Measurements from ENCODE around the gene EXD3.
"Not testable (repeated sequence)": the region's sequence is repeated elsewhere in the genome, so short reads cannot be mapped to it uniquely, and the experiment has no call there.

Gene EXD3

DNA sequence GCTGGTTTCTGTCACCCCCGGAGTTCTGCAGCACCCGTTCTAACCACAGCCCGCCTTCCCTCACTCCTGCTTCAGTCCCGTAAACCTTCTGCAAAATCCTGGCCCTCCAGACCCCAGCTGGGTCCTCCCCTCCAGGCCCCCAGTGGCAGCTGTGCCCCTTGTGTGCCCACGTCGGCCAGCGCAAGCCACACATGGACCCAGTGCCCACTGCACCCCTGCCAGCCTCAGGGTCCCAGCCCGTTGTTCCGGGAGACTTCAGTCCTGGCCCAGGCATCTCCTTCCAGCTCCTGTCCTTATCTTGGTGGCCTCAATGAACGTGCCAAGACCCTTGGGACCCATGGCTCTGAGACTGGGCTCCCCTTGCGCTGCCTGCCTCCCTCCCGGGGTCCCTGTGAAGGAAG lies 43.2 kb downstream of the EXD3 start:
- no peak for DNase-seq (ENCODE audit: low spot score)

DNA sequence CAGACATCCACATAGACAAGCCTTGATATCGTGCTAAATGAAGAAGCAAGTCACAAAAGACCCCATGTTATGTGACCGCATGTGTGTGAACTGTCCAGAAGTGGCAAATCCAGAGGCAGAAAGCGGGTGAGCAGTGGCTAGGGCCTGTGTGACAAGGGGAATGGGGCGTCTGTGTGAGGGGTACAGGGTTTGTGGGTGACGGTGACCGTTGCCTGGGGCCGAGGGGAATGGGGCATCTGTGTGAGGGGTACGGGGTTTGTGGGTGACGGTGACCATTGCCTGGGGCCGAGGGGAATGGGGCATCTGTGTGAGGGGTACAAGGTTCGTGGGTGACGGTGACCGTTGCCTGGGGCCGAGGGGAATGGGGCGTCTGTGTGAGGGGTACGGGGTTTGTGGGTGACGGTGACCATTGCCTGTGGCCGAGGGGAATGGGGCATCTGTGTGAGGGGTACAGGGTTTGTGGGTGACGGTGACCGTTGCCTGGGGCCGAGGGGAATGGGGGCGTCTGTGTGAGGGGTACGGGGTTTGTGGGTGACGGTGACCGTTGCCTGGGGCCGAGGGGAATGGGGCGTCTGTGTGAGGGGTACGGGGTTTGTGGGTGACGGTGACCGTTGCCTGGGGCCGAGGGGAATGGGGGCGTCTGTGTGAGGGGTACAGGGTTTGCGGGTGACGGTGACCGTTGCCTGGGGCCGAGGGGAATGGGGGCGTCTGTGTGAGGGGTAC lies 44.1 kb downstream of the EXD3 start:
- not testable (repeated sequence) for DNase-seq (ENCODE audit: low spot score)

DNA sequence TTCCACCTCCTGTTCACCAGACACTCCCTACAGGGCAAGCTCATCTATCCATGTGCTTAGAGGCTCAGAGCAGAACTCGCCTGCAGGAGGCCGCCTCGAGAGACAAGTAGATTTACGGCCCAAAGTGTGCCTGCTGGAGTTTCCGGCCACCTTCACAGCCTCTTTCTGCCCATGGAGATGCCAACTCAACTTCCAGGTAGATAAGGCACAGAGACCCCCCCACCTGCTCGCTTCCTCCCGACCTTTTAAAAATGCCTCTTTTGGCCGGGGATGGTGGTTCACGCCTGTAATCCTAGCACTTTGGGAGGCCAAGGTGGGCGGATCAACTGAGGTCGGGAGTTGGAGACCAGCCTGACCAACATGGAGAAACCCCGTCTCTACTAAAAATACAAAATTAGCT lies 46.6 kb downstream of the EXD3 start:
- no peak for DNase-seq (ENCODE audit: low spot score)

DNA sequence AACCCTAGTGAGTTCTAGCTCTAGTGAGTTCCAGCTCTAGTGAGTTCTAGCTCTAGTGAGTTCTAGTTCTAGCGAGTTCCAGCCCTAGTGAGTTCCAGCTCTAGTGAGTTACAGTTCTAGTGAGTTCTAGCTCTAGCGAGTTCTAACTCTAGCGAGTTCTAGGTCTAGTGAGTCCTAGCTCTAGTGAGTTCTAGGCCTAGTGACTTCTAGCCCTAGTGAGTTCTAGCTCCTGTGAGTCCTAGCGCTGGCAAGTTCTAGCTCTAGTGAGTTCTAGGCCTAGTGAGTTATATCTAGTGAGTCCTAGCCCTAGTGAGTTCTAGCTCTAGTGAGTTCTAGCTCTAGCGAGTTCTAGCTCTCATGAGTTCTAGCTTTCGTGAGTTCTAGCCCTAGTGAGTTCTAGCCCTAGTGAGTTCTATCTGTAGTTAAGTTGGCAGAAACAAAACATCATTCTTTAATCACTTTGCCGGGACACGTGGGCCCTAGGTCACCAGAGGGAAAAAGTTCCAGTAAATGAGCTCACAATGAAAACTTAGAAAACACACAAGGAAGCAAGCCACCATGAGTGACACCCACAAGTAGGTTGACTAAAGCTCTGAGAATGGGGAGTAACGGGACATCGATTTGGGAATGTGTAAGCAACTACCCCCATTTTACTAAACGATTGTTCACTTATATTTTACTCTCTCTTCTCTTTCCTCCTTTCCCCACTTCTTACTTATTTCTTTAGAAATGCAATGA lies 47.5 kb downstream of the EXD3 start:
- no peak for DNase-seq (ENCODE audit: low spot score)

DNA sequence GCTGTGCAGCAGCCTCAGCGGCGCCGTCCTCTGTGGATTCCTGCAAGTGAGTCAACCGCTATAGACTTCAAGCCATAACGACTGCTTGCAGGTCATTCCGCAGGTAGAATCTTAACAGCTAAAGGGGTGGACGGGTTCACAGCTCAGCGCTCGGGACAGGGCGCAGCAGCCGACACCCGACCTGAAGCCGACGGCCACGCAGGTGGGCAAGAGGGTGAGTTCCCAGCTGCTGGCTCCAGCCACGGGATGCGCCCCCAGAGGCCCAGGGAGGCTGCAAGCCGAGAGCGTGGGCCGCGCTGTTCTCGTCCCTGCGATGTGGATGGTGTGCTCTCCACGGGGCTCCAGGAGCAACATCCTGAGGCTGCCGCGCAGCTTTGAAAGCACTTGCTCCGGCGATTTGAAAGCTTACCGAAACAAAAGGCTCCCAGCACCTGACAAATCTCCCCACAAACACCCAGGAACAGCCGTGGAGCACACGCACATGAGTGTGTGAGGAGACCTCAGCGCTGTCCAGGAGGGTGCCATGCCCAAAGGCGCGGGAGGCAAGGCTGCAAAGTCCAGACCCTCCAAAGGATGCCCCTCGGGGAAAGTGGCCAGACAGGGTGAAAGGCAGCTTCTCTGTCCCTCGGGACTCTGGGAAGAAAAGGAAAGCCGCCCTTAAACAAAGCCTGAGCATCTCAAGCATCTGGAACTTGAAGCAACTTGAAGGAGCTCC lies 48.7 kb downstream of the EXD3 start:
- DNase-seq (ENCODE audit: low spot score) = no peak

DNA sequence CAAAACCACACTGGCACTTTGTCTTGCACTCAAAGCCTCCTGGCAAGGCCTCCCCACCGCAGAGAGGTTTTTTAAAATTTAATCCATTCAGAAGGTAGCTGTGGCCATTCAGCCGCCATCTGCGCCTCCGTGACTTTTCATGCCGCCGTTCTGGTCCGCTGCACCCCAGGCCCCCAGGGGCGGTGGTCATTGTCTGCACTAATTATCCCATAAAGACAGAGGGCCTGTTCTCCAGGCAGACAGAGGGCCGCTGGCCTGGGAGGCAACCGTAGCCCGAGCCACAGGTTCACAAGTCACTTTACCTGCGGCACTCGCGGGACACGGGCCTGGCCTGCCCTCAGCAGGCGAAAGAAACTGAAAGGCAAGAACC lies 49.4 kb downstream of the EXD3 start:
- DNase-seq (ENCODE audit: low spot score) = no peak

DNA sequence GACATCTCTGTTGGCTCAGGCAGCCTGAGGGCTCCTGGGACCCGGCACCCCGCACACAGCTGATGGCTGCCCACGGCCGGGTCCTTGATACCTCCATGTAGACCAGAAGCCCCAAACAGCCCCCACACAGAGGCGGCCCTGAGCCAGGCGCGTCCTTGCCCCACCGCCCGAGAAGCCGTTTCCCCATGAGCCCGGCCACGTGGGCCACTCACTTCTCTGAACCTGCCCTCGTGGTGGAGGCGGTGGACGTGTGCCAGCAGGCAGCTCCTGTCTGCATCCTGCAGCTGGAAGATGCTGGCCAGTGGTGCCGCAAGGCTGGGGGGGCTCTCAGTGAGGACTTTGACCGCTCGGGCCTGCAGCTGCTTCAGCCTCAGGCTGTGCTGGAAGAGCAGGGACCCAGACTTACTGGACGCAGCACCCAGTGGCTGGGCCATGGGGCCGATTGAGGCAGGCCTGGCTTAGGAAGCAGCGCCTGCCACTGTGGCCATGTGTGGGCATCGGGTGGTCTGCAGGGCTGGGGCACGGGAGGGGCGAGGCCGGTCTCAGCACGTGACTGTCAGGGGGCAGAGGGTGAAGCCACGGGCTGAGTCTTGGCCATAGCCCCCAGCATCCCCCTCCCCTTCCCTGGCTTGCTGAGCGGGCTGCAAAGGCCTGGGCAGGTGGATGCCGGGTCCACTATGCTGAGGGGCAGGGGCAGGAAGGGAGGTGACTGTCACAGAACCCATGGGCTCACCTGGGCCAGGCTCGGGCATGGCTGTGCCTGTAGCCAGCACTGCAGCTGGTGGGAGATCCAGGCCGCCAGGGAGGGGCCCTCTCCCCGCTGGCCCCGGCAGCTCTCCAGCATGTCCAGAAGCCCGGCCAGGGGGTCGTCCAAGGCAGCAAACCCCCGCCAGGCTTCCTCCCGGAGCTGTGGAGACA lies 50.0 kb downstream of the EXD3 start:
- DNase-seq (ENCODE audit: low spot score) = no peak

DNA sequence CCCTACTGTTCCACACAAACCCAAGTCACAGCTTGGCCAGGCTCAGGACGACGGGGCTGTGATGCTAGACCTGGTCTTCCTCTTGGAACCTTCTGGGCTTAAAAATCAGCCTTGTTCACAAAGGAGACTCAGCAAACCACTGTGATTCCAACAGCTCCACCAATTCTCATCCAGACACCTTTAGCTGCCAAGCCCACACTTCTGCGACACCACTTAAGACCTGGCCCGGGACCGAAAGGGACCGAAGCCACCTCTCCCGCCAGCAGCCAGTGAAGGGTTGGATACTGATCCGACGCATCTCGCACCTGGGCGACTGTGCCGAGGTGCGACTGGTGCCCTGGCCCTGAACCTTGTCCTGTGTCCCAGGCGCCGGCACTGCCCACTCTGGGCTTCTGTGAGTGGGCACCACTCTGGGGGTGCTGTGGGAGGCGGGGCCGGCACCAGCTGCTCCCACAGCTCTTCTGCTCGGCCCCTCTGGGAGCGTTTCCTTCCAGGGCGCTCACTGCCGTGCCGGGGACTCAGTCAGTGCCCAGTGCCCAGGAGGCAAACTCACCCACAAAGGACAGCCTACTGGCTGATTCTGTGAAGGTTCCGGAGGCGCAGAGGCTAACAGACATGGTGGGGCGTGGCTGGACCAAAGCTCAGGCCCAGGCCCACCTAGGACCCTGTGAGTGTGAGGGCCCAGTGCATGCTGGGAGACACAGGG lies 50.9 kb downstream of the EXD3 start:
- DNase-seq (ENCODE audit: low spot score) = no peak

DNA sequence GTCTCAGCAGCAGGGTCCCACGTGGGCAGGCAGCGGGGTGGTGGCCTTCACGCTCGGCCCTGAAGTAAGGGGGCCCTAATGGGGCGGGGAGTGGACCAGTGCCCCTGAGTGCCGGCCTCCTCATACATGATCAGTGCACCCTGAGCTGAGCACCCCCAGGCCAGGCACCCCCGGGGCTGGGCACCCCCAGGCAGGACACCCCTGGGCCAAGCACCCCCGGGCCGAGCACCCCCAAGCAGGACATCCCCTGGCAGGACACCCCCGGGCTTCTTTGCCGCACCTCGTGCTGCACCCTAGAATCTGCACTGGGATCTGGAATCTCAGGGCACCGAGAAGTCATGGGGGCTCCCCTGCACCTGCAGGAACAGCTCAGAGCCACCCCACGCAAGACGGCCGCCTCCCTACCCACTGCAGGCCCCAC lies 51.4 kb downstream of the EXD3 start:
- DNase-seq (ENCODE audit: low spot score) = no peak

DNA sequence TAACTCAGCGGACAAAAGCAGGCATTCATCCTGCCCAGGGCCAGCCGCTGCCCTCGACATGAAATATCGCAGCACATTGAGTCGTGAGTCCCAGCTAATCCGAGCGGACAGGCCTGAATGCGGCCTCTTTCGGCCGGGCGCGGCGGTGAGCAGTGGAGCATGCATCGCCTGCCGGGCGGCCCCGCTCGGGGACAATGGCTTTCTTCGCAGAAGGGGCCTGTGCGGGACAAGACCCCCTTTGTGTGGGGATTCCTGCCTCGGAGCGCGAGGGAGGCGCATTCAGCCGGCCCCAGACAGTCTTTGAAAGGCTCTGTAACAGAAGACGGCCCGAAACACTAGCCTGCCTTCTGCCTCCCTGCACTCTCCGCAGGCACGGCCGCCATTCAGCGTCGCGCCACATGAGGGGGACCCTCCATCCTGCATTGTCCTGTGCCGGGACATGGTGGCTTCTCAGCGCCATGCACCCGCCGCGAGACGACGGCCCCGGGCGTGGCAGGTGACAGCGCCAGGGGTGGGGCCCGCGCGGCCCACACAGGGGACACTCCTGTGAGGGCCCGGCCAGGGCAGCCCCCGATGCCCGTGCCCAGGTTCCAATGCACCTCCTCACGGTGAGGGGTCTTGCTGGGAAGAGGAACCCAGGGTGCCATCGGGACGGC lies 52.0 kb downstream of the EXD3 start:
- DNase-seq (ENCODE audit: low spot score) = no peak

DNA sequence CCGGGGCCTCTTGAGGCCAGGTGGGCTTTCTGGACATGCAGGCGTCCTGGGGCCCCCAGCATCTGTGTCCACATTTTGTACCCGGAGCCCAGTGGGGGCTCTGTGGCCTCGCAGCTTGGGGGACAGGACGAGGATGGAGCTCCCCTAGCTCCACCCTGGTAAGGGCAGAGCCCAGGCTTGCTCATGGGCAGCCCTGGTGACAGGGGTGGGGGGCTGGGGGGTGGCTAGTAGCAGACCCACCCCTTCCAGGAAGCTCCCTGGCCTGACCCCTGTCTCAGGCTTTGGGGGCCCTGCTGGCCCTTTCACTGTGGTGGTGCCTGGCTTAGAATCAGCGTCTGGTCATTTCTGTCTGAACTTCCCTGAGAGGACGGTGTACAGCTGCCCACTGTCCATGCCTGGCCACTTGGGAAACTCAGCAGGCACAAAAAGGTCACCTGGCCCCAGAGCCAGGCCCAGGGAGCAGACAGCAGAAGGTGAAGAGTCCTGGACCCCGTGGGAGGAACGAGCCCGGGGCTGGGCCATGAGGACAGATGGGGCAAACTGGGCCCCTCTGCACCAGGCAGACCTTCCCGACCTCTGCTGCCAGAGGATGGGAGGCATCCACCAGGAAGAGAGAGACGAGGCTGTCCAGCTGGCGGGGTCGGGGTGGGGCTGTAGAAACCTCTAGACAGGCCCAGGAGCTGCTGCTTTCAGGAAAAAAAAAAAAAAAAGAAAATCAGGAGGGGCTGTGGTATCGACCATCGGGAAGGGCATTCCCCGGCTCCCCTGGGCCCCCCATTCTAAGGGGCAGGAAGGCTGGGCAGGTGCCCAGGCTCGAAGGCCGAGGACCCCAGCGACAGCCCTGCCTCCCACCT lies 52.8 kb downstream of the EXD3 start:
- DNase-seq (ENCODE audit: low spot score) = no peak

DNA sequence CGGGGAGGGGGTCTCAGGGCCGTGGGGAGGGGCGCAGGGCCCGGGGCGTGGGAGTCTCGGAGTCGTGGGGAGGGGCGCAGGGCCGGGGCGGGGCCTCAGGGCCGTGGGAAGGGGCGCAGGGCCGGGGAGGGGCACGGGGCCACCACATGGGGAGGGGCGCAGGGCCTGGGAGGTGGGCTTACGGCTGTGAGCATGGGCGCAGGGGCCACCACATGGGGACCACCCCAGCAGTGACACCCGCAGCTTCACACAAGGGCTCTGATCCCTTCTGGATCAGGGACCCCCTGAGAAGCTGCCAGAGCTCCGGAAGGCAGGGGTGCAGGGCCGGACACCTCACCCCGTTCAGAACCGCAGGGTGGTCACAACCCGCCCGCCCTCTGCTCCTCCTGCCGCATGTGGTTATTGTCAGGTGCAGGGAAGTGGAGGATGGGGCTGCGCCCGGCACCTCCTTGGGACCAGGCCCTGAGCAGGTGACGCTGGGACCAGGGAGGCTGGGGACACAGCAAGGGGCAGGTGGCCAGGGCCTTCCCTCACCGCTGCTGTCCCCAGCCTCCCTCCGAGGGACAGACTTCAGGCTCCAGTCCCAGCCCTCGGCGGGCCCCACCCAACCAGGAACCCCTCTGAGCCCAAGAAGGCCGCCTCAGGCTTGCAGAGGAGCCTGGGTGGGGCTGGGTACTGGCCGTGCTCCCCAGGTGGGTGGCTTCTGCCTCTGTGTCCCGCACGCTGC lies 53.7 kb downstream of the EXD3 start:
- no peak for DNase-seq (ENCODE audit: low spot score)

DNA sequence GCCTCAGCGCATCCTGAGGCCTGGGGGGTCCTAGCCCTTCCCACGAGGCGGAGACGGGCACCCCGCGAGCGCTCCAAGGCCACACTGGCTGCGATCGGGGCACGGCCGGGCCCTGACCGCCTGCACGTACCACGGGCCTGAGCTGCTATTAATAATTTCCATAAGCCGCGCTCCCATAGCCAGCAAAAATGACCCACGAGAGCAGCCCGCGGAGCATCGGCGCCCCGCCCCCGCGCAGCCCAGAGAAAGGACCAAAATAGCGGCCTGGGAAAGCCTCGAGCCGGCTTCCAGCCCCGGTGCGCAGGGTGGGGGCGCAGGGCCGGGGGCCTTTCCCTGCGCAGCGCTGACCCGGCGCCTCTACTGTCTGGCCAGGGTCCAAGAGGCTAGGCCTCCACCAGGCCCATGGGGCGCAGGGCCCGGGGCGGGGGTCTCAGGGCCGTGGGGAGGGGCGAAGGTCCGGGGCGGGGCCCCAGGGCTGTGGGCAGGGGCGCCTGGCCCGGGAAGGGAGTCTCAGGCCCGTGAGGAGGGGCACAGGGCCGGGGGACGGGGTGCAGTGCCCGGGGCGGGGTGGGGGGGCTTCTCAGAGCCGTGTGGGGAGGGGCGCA lies 54.4 kb downstream of the EXD3 start:
- no peak for DNase-seq (ENCODE audit: low spot score)

DNA sequence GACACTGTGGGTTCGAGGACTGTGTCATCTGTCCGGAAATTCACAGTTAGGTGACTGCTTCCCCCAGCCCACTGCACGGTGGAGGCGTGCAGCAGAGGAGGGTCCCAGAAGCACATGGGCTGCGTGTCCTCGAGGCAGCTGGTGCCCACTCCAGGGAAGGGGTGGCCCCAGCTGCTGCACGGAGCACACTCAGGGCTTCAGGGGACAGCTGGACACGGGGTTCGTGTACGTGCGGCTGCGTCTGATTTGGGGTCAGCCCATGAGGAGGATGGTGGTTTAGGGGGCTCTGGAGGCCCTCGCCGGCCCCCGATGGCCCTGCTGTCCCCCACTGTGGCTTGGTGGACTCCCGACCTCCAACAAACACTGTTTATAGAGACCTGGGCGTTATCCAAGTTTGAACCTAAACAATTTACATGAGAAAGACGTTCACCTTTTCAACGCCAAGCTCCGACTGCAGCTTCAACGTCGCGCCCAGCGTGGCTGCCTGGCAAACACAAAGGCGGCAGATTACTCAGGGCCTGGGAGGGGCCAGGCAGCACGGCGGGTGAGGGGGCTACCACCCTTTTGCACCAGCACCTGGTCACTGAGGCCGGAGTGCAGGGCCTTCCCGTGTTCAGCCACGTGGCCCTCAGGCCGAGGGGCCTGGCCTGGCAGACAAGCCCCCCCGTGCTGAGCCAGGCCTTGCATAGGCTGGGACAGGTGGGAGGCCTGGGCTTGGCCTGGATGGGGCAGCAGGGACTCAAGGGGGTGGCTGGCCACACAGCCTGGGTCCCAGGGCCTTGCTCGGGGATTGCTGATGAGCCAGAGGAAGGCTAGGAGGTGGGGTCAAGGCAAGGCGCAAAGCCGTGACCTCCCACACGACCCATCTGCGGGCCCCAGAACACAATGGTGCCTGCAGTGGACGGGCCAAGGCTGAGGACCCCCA lies 55.2 kb downstream of the EXD3 start:
- DNase-seq (ENCODE audit: low spot score) = no peak

DNA sequence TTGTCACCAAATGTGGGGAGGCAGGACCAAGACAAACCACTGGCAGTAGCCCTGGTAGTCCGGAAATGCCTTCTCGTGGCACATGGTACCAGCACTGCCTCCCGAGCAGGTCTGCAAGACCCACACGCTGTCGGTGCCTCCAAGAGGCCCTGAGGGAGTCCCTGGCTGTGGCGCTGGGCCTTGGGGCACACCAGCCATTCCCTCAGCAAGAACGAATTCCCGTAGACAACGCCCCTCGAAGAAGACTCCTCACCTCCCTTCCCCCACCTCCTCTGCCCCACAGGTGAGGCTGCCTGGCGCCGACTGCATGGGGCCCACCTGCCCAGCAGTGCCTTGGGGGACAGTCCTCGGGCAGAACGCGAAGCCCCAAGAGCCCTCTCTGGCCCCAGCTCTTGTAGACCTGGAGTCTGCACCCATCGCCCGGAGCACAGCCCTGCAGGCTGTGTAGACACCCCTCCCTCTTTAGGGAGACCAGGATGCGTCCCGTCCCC lies 56.0 kb downstream of the EXD3 start:
- no peak for DNase-seq (ENCODE audit: low spot score)

DNA sequence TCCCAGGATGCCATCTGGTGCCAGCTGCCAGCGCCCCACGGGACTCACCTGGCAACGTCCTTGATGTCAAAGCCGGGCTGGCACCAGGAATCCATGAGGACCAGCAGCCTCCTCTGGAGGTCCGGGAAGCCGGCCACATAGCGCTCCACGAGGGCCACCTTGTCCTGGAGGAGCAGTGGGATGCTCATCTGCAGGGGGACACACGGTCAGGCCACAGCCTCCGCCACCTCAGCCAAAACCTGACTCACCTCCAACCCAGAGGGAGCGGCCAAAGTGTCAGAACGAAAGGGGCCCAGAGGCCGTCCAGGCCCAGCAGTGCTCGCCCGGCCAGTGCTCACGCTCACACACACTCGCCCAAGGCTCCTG lies 56.5 kb downstream of the EXD3 start:
- DNase-seq (ENCODE audit: low spot score) = no peak

DNA sequence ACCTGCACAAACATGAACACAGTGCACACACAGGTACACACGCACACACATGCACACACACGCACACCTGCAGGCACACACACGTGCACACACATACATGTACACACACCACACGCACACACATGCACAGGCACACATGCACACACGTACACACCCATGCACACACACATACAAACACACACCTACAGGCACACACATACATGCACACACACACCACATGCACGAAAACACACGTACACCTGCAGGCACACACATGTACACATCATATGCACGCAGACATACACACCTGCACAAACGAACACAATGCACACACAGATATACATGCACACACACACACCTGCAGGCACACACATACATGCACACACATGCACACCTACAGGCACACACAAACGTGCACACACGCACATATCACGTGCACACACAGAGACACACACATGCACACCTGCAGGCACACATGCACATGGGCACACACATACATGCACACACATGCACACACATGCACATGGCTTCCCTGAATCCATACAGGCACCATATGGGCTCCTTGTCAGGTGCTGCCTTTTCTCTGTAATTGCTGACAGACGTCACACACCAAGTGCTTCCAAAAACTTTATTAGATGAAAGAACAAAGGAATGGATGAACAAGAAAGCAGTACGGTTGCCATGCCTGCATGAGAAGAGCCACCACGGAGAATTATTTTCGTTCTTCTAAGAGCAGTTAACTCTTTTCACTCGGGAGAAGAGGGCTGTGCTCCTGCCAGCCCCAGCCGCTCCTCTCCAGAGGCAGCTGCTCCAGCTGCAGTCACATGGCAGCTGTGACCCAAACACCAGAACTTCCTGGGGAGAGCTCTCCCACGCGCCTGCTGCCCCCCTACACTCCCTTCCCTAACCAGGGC lies 57.2 kb downstream of the EXD3 start:
- DNase-seq (ENCODE audit: low spot score) = no peak

Data from AG08395 (cell line).